ENCODE measurements around the gene TTC16.

DNA sequence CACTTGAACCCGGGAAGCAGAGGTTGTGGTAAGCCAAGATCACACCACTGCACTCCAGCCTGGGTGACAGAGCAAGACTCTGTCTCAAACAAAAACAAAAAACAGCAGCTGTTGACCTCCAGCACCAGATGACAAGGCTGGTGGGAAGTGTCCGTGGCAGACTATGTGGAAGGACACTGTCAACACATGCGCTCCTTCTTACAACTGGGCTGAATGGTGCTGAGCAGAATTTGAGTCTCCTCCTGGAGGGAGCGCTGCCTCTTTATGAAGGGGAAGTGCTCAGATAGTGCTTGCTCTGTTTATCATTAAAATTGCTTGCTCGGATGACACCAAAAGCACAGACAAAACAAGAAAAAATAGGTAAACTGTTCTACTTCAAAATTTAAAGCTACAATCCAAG lies 18.3 kb upstream of the TTC16 start:
- TF ChIP-seq, protein P1, sequence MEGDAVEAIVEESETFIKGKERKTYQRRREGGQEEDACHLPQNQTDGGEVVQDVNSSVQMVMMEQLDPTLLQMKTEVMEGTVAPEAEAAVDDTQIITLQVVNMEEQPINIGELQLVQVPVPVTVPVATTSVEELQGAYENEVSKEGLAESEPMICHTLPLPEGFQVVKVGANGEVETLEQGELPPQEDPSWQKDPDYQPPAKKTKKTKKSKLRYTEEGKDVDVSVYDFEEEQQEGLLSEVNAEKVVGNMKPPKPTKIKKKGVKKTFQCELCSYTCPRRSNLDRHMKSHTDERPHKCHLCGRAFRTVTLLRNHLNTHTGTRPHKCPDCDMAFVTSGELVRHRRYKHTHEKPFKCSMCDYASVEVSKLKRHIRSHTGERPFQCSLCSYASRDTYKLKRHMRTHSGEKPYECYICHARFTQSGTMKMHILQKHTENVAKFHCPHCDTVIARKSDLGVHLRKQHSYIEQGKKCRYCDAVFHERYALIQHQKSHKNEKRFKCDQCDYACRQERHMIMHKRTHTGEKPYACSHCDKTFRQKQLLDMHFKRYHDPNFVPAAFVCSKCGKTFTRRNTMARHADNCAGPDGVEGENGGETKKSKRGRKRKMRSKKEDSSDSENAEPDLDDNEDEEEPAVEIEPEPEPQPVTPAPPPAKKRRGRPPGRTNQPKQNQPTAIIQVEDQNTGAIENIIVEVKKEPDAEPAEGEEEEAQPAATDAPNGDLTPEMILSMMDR (IDR thresholded peaks at IDR 0.05; ENCODE audit: low read depth, low read length, missing input control) = no peak
- TF ChIP-seq YY1 (IDR thresholded peaks at IDR 0.05) (no peak), RAD21 (IDR thresholded peaks at IDR 0.05) (no peak), RXRA (IDR thresholded peaks at IDR 0.05) (no peak), NR2F2 (IDR thresholded peaks at IDR 0.05) (no peak)
